IMR-90 (cell line): ENCODE measurements around the gene RYR1. TPM values are rescaled to one million over a fixed set of nuclear protein-coding genes. Genes with fewer than 3 reads are reported as not detected.

Experiments
- ATAC-seq: fragments of 200-7000 bp; cut with Tn5 transposase; 2 replicates; pipeline ENCODE4 v1.9.1; 2020; ENCODE audit warnings: low read depth, mild to moderate bottlenecking, moderate library complexity
- BruUV-seq: library from RNA; stranded (reverse); fragments of 400-500 nt; replicated peaks from 2 replicates; lab custom pipeline; 2021; lab: Mats Ljungman, UMichigan
- CTCF ChIA-PET: fragments of 300-600 bp; formaldehyde crosslinking; extraction: SDS; loops from one replicate; lab custom pipeline; 2021; ENCODE audit warnings: antibody characterized with exemption; lab: Yijun Ruan, JAX
- POLR2A ChIA-PET: fragments of 300-600 bp; sonication (Branson Sonifier 250); formaldehyde crosslinking; loops from one replicate; lab custom pipeline; 2022; ENCODE audit warnings: antibody characterized with exemption; ENCODE audit not compliant: unreplicated experiment; lab: Charles Lee
- DNase-seq: peaks from one replicate; pipeline ENCODE4 v3.0.0; 2013
- H2AFZ ChIP-seq: replicated peaks from 2 replicates; pipeline ENCODE3; 2013; ENCODE audit warnings: low read length, mild to moderate bottlenecking; ENCODE audit not compliant: poor library complexity
- H2AK5ac ChIP-seq: 2 replicates; pipeline ENCODE4 v1.6.1; 2013; ENCODE audit warnings: low read depth, low read length, inconsistent platforms
- H2AK9ac ChIP-seq: replicated peaks from 2 replicates; pipeline ENCODE3; 2013; ENCODE audit warnings: mild to moderate bottlenecking, low read depth, low read length, moderate library complexity; ENCODE audit not compliant: poor library complexity
- H2BK120ac ChIP-seq: 2 replicates; pipeline ENCODE4 v1.6.1; 2013; ENCODE audit warnings: low read depth, low read length, inconsistent platforms
- H2BK15ac ChIP-seq: 3 replicates; pipeline ENCODE4 v1.6.1; 2013; ENCODE audit warnings: low read depth, low read length, inconsistent platforms
- H2BK20ac ChIP-seq: 2 replicates; pipeline ENCODE4 v1.6.1; 2013; ENCODE audit warnings: low read depth, mild to moderate bottlenecking, inconsistent platforms, low read length, moderate library complexity
- H2BK5ac ChIP-seq: 2 replicates; pipeline ENCODE4 v1.6.1; 2013; ENCODE audit warnings: mild to moderate bottlenecking, low read depth, low read length, inconsistent platforms; ENCODE audit not compliant: poor library complexity, severe bottlenecking
- H3K14ac ChIP-seq: replicated peaks from 2 replicates; pipeline ENCODE4 v1.6.1; 2013; ENCODE audit warnings: low read depth, low read length, inconsistent platforms
- H3K18ac ChIP-seq: 2 replicates; pipeline ENCODE4 v1.6.1; 2013; ENCODE audit warnings: low read depth, low read length, control low read depth
- H3K23ac ChIP-seq: 2 replicates; pipeline ENCODE4 v1.6.1; 2013; ENCODE audit warnings: low read depth, low read length, inconsistent platforms
- H3K27ac ChIP-seq: 2 replicates; pipeline ENCODE4 v1.5.1; 2013; ENCODE audit warnings: mild to moderate bottlenecking, control low read depth, low read length; ENCODE audit not compliant: insufficient read depth
- H3K27me3 ChIP-seq: 2 replicates; pipeline ENCODE4 v1.6.1; 2013; ENCODE audit warnings: low read length; ENCODE audit not compliant: control insufficient read depth, insufficient read depth
- H3K36me3 ChIP-seq: 2 replicates; pipeline ENCODE4 v1.6.1; 2013; ENCODE audit warnings: low read length, mixed read lengths; ENCODE audit not compliant: control insufficient read depth, insufficient read depth
- H3K4ac ChIP-seq: 2 replicates; pipeline ENCODE4 v1.6.1; 2013; ENCODE audit warnings: low read depth, low read length, inconsistent platforms
- H3K4me1 ChIP-seq: 2 replicates; pipeline ENCODE4 v1.6.1; 2013; ENCODE audit warnings: low read length, mixed read lengths; ENCODE audit not compliant: control insufficient read depth, insufficient read depth
- H3K4me2 ChIP-seq: 2 replicates; pipeline ENCODE4 v1.6.1; 2013; ENCODE audit warnings: low read depth, mild to moderate bottlenecking, control low read depth, low read length, moderate library complexity
- H3K4me3 ChIP-seq: 2 replicates; pipeline ENCODE4 v1.5.1; 2013; ENCODE audit warnings: low read depth, mild to moderate bottlenecking, control low read depth, low read length, moderate library complexity; ENCODE audit not compliant: insufficient read depth
- H3K56ac ChIP-seq: 2 replicates; pipeline ENCODE4 v1.6.1; 2013; ENCODE audit warnings: low read length, inconsistent platforms; ENCODE audit not compliant: insufficient read depth; ENCODE audit errors: extremely low read depth
- H3K79me1 ChIP-seq, 2 experiments: 2 replicates each; pipeline ENCODE4 v1.6.1; 2013; ENCODE audit warnings: low read length in 2 of 2, inconsistent platforms in 1 of 2, low read depth in 1 of 2
- H3K9ac ChIP-seq: 2 replicates; pipeline ENCODE4 v1.6.1; 2013; ENCODE audit warnings: low read depth, low read length, control low read depth
- H3K9me1 ChIP-seq: 2 replicates; pipeline ENCODE4 v1.6.1; 2013; ENCODE audit warnings: low read length, inconsistent platforms; ENCODE audit not compliant: insufficient read depth
- H3K9me3 ChIP-seq: 2 replicates; pipeline ENCODE4 v1.6.1; 2013; ENCODE audit warnings: low read length; ENCODE audit not compliant: control insufficient read depth, insufficient read depth
- H4K20me1 ChIP-seq: 2 replicates; pipeline ENCODE4 v1.6.1; 2013; ENCODE audit warnings: low read length, inconsistent platforms; ENCODE audit not compliant: insufficient read depth
- H4K5ac ChIP-seq: 2 replicates; pipeline ENCODE4 v1.6.1; 2013; ENCODE audit warnings: mild to moderate bottlenecking, low read depth, low read length, control low read depth
- H4K8ac ChIP-seq, 2 experiments: 2 replicates each; pipeline ENCODE4 v1.6.1; 2013; ENCODE audit warnings: low read depth in 2 of 2, low read length in 2 of 2, control low read depth in 1 of 2, inconsistent platforms in 1 of 2
- H4K91ac ChIP-seq: 2 replicates; pipeline ENCODE4 v1.6.1; 2013; ENCODE audit warnings: low read depth, low read length, inconsistent platforms; ENCODE audit not compliant: insufficient read depth
- BHLHE40 ChIP-seq: fragments of 150-350 bp; IDR thresholded peaks from 2 replicates; pipeline ENCODE4 v1.6.1; 2016; ENCODE audit warnings: mild to moderate bottlenecking, low read depth, low read length
- CEBPB ChIP-seq: IDR thresholded peaks from 2 replicates; pipeline ENCODE4 v1.6.1; 2012; ENCODE audit warnings: low read depth, low read length, improper control_type of control experiment
- CHD1 ChIP-seq: IDR thresholded peaks from 2 replicates; pipeline ENCODE4 v1.6.1; 2012; ENCODE audit warnings: low read depth, low read length, improper control_type of control experiment
- CTCF ChIP-seq: conservative IDR thresholded peaks from 2 replicates; pipeline ENCODE4 v1.5.1; 2012; ENCODE audit warnings: mild to moderate bottlenecking, low read depth, low read length, improper control_type of control experiment
- FOS ChIP-seq: fragments of 150-350 bp; IDR thresholded peaks from 2 replicates; pipeline ENCODE4 v1.6.1; 2016; ENCODE audit warnings: low read depth, low read length
- MAFK ChIP-seq: IDR thresholded peaks from 2 replicates; pipeline ENCODE4 v1.6.1; 2012; ENCODE audit warnings: low read depth, low read length, improper control_type of control experiment
- MAZ ChIP-seq: IDR thresholded peaks from 2 replicates; pipeline ENCODE4 v1.6.1; 2012; ENCODE audit warnings: low read depth, mild to moderate bottlenecking, low read length, improper control_type of control experiment, moderate library complexity, borderline replicate concordance
- MXI1 ChIP-seq: IDR thresholded peaks from 2 replicates; pipeline ENCODE4 v1.6.1; 2012; ENCODE audit warnings: low read depth, mild to moderate bottlenecking, low read length, moderate library complexity, borderline replicate concordance
- NFE2L2 ChIP-seq: fragments of 150-350 bp; IDR thresholded peaks from 2 replicates; pipeline ENCODE4 v1.6.1; 2016; ENCODE audit warnings: low read depth, mild to moderate bottlenecking, low read length
- POLR2A ChIP-seq: IDR thresholded peaks from 2 replicates; pipeline ENCODE4 v1.6.1; 2012; ENCODE audit warnings: mild to moderate bottlenecking, low read depth, low read length
- RAD21 ChIP-seq: IDR thresholded peaks from 2 replicates; pipeline ENCODE4 v1.6.1; 2012; ENCODE audit warnings: low read length, improper control_type of control experiment
- RCOR1 ChIP-seq: IDR thresholded peaks from 2 replicates; pipeline ENCODE4 v1.6.1; 2012; ENCODE audit warnings: mild to moderate bottlenecking, low read length, improper control_type of control experiment; ENCODE audit not compliant: insufficient replicate concordance
- RFX5 ChIP-seq: IDR thresholded peaks from 2 replicates; pipeline ENCODE4 v1.8.0; 2012; ENCODE audit warnings: low read depth, mild to moderate bottlenecking, low read length, moderate library complexity
- SMC3 ChIP-seq: fragments of 150-350 bp; IDR thresholded peaks from 2 replicates; pipeline ENCODE4 v1.6.1; 2016; ENCODE audit warnings: low read depth, mild to moderate bottlenecking, antibody characterized with exemption, low read length, moderate library complexity
- WGBS, 2 experiments: methylation state at CpG; one replicate each; pipeline versions ENCODE4 v1.1.5 to v1.1.7; 2013; ENCODE audit warnings: missing lambda C conversion rate in 2 of 2; ENCODE audit not compliant: insufficient read length in 1 of 2; ENCODE audit errors: extremely low coverage in 2 of 2; 5-methylcytosine and 5-hydroxymethylcytosine counted together
- dilution Hi-C: fragments of 300-500 bp; cut with HindIII; formaldehyde crosslinking; loops from one replicate; pipeline ENCODE4 v1.14.3; 2018; ENCODE audit warnings: low sequenced_read_pairs; ENCODE audit not compliant: unreplicated experiment
- in situ Hi-C: fragments of 300-500 bp; cut with MboI; formaldehyde crosslinking; loops from 3 replicates; pipeline ENCODE4 v1.14.3; 2019; ENCODE audit warnings: low sequenced_read_pairs, inconsistent platforms, mixed read lengths
- intact Hi-C: fragments of 100-400 bp; cut with micrococcal nuclease; formaldehyde crosslinking; loops from 2 replicates; pipeline ENCODE4 v1.10.0; 2022
- polyA plus RNA-seq, 3 experiments: library from polyadenylated mRNA; depleted of rRNA; stranded (reverse); fragments of >200 nt; gene quantifications; 2 replicates each; pipeline ENCODE4 v1.2.3, GENCODE V29; 2012; ENCODE audit warnings: low replicate concordance in 1 of 3
- total RNA-seq: library from RNA; depleted of rRNA; stranded (reverse); fragments of >200 nt; gene quantifications from 2 replicates; pipeline ENCODE4 v1.2.3, GENCODE V29; 2012
- TF ChIP-seq, protein P1 (sequence below): fragments of 150-350 bp; IDR thresholded peaks from 2 replicates; pipeline ENCODE4 v1.6.1; 2017; ENCODE audit warnings: mild to moderate bottlenecking, antibody characterized with exemption, low read length, low read depth
- TF ChIP-seq, protein P2 (sequence below): fragments of 150-350 bp; IDR thresholded peaks from 2 replicates; pipeline ENCODE4 v1.6.1; 2016; ENCODE audit warnings: low read depth, mild to moderate bottlenecking, low read length, moderate library complexity, borderline replicate concordance

Gene RYR1
- total and polyA plus RNA-seq, 2 of the 4 experiments (the other 2 are of a cell fraction) = not detected

DNA sequence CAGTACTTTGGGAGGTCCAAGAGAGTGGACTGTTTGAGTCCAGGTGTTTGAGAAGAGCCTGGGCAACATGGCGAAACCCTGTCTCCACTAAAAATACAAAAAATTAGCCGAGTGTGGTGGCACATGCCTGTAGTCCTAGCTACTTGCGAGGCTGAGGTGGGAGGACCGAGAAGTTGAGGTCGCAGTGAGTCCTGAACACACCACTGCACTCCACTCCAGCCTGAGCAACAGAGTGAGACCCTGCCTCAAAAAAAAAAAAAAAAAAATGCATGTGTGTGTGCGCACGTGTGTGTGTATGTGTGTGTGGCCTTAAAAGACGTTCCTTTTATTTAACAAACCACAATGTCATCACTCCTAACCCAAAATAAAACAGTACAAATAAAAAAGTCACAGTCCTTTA lies 121.7 kb downstream of the RYR1 start:
- no peak overlapping the region for H2BK5ac ChIP-seq
- no peaks in the 10 kb centered on the region for H3K4me1 ChIP-seq
- TF ChIP-seq POLR2A = no peak
- TF ChIP-seq MAFK = no peak
- no peak for TF ChIP-seq CHD1
- TF ChIP-seq, protein P1, sequence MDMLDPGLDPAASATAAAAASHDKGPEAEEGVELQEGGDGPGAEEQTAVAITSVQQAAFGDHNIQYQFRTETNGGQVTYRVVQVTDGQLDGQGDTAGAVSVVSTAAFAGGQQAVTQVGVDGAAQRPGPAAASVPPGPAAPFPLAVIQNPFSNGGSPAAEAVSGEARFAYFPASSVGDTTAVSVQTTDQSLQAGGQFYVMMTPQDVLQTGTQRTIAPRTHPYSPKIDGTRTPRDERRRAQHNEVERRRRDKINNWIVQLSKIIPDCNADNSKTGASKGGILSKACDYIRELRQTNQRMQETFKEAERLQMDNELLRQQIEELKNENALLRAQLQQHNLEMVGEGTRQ = no peak
- no peak for TF ChIP-seq NFE2L2
- no peak for TF ChIP-seq RAD21
- TF ChIP-seq RFX5 = no peak
- no peak for TF ChIP-seq MXI1
- TF ChIP-seq FOS = no peak
- no peak for TF ChIP-seq CEBPB
- TF ChIP-seq RCOR1 = no peak
- TF ChIP-seq, protein P2, sequence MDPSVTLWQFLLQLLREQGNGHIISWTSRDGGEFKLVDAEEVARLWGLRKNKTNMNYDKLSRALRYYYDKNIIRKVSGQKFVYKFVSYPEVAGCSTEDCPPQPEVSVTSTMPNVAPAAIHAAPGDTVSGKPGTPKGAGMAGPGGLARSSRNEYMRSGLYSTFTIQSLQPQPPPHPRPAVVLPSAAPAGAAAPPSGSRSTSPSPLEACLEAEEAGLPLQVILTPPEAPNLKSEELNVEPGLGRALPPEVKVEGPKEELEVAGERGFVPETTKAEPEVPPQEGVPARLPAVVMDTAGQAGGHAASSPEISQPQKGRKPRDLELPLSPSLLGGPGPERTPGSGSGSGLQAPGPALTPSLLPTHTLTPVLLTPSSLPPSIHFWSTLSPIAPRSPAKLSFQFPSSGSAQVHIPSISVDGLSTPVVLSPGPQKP = no peak
- no peak for TF ChIP-seq MAZ
- no peak for TF ChIP-seq SMC3
- no peak for TF ChIP-seq BHLHE40
- TF ChIP-seq CTCF = no peak
- H2AK5ac ChIP-seq = no peak overlapping the region
- WGBS, 2 experiments = no CpG with 5 or more reads among the region's 8 CpGs
- no peak overlapping the region for H3K18ac ChIP-seq
- no peaks in the 10 kb centered on the region; the same call in 1 of the 2 replicates for H3K27me3 ChIP-seq
- H3K9ac ChIP-seq = no peak overlapping the region
- DNase-seq = no peak
- H4K20me1 ChIP-seq = no peaks in the 10 kb centered on the region
- no peak overlapping the region for H3K56ac ChIP-seq
- no peak overlapping the region for H3K14ac ChIP-seq
- no peaks in the 10 kb centered on the region for H3K9me1 ChIP-seq
- no peak overlapping the region for H2AFZ ChIP-seq
- no peak overlapping the region for H3K23ac ChIP-seq
- H2BK120ac ChIP-seq = no peak overlapping the region
- intact Hi-C loops = no loop called here
- no peak overlapping the region for H3K4me2 ChIP-seq
- no peaks in the 10 kb centered on the region for H3K9me3 ChIP-seq
- no peaks in the 10 kb centered on the region for H3K79me1 ChIP-seq
- no peak for ATAC-seq
- no peak overlapping the region for H4K8ac ChIP-seq
- dilution Hi-C loops = no loop called here
- no TSS peak for BruUV-seq
- no peak overlapping the region for H3K4me3 ChIP-seq
- ChIA-PET POLR2A (no interaction called here), CTCF (no interaction called here)
- no peak overlapping the region for H3K27ac ChIP-seq
- no peak overlapping the region for H4K91ac ChIP-seq
- H4K5ac ChIP-seq = no peak overlapping the region
- no peaks in the 10 kb centered on the region for H3K36me3 ChIP-seq
- no peak overlapping the region for H2AK9ac ChIP-seq
- no peak overlapping the region for H3K4ac ChIP-seq
- in situ Hi-C loops = no loop called here
- H2BK15ac ChIP-seq = no peak overlapping the region
- H2BK20ac ChIP-seq = no peak overlapping the region
